NOMO-1 treated with dmso at 0.1 percent for 144 hours (cell line): ENCODE measurements around the gene SELENON.

Source experiments
- DNase-seq: peaks from one replicate; lab custom pipeline; 2025; ENCODE audit not compliant: unreplicated experiment; lab: John Stamatoyannopoulos, UW

SELENON gene

DNA sequence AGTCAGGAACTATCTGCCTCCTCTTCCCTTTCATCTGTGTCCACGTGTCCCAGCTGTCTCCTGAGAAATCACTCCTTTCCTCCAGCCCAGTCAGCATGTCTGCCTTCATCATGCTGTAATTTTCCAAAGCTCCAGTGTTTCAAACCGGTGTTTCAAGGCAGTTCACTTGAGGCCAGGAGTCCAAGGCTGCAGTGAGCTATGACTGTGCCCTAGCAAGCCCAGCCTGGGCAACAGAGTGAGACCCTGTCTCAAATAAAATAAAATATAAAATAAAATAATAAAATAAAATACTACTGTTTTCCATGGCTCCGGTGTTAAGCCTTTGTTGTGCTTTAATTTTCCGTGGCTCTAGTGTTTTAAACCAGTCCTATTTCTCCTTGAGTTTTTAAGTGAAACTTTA, 7.9 kb upstream of the SELENON start:
- DNase-seq = no peak

- DNase-seq = no peak
Observed at GRCh38 chr1:25793585-25794170, 6.3 kb upstream of the SELENON start.

GRCh38 chr1:25794325-25794724, 5.7 kb upstream of the SELENON start:
- DNase-seq = no peak

- DNase-seq = no peak
Observed at GRCh38 chr1:25795211-25795610, 4.8 kb upstream of the SELENON start.

DNA sequence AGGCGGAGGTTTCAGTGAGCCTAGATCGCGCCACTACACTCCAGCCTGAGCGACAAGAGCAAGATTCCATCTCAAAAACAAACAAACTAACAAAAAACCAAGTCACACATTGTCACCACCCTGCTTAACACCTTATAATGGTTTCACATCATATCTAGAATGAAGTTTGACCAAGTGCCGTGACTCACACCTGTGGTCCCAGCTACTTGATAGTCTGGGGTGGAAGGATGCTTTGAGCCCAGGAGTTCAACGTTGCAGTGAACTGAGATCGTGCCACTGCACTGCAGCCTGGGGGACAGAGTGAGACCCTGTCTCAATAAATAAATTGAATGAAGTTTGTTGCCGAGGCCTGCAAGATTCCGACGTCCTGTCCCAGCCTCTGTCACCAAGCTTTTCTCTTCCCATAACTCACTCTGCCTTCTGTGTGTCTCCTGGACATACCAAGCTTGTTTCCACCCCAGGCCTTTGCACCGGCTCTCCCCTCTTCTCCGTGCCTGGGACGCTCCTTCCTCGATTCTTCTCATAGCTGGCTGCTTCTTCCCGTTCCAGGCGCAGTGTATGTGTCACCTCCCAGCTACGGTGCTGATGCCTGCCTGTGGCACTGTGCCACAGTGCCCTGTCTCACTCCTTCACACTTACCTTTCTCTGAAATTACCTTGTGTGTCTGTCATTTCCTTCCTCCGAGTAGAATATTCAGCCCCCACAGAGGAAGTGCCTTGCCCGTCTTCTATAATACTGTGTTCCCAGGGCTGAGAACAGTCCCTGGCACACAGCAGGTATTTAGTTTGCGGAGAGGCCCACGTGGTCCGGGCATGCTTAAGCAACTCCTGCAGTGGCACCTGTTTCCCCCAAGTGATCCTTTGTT, 3.8 kb upstream of the SELENON start:
- DNase-seq = no peak

DNA sequence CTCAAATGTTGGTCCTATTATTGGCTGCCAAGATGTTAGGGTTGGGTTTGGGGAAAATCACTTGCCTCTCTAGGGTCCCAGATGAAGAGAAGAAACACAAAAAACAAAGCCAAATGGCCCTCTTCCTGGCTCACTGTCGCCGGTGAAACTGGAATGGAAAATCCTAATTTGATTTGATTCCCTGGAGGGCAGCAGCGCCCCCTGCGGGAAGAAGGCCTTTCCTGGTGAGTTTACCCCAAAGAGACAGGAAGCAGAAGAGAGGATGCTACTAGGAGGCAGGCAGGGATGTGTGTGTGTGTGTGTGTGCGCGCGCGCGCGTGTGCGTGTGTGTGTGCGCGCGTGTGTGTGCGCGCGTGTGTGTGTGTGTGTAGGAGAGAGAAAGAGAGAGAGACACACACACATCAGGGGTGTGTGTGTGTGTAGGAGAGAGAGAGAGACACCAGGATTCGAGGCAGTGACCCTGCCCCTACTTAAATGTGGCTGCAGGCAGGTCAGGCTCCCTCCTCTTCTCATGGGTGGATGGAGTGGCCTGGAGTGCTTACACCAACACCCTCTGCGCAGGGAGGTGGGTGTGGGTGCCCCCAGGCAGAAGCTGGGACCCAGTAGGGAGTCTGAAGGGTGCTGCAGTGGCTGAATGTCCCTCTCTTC, 3.1 kb upstream of the SELENON start:
- peak; percentile 69 for DNase-seq

DNA sequence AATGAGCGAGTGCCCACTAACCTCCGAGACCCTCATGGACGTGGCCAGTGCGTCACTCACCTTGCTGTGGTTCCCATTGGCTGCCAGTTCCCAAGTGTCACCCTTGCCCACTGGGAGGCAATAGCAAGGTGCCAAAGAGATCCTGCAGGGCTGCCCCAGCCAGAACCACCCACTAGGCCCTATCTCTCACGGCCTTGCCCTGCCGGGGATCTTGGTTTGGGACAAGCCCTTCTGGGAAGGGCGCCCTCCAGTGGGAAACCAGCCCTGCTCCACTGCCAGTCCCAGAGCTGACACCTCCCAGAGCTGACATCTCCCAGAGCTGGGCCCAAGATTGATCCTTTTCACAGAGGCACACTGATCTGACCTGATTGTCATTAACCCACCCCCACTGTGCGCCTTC, 2.1 kb upstream of the SELENON start:
- no peak for DNase-seq

GRCh38 chr1:25798666-25799351, 1.2 kb upstream of the SELENON start:
- DNase-seq = no peak

GRCh38 chr1:25799352-25799934, 550 bp upstream of the SELENON start:
- no peak for DNase-seq

DNA sequence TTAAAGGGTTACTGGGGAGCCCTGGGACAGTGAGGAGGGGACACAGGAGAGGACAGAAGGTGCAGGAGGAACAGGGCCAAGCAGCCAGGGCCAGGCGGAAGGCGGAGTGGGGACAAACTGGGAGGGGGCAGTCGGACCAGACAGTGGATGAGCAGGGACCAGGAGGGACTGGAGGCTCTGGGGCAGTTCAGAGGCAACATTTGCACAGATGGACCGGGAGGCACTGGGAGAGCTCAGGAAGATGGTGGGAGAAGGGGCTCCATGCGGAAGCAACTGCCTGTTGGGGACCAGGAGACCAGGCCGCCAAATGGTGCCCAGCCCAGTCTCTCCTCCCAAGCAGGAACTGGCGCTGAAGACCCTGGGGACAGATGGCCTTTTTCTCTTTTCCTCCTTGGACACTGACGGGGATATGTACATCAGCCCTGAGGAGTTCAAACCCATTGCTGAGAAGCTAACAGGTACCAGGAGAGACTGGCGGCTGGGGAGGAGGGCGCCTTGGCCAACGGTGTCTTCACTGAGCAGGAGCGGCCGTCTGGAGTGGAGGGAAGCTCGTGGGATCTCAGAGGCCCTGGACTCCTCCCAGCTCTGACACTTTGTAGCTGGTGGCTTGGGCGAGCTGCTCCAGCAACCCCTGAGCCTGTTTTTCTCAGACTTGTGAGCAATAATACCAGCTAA, 847 bp downstream of the SELENON start:
- DNase-seq = no peak

DNA sequence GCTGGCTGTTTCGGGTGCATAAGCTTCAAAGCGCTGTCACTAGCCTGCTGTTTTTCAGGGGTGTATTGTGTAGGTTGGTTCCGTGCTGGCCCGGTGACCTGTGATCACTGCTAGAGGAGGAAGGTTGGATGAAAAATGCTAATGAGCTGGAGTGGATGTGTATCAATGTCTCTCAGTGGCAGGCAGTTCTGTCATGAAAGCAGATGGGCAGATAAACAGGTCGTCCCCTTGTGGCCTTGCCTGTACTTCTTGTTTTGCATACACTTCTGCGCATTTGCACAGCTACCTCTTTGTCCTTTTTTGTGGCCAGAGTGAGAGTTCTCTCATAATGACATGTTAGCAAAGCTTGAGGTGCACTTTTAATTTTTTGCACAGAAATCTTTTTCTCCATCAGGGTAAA, 2.9 kb downstream of the SELENON start:
- no peak for DNase-seq

DNA sequence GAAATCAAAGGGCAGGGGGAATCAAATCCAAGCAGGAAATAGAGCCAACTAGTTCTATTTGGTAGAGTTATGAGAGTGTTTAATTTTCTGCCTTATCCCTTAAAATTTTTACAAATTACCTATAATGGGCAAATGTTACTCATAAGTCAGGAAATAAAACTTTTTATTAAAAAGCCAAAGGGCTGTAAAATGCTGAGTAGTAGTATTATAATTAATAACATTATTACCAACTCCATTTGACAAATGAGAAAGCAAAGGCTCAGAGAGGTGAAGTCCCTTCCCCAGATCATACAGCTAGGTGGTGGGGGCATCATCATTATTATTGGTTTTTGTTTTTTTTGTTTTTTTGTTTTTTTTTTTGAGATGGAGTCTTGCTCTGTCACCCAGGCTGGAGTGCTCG, 3.4 kb downstream of the SELENON start:
- no peak for DNase-seq

DNA sequence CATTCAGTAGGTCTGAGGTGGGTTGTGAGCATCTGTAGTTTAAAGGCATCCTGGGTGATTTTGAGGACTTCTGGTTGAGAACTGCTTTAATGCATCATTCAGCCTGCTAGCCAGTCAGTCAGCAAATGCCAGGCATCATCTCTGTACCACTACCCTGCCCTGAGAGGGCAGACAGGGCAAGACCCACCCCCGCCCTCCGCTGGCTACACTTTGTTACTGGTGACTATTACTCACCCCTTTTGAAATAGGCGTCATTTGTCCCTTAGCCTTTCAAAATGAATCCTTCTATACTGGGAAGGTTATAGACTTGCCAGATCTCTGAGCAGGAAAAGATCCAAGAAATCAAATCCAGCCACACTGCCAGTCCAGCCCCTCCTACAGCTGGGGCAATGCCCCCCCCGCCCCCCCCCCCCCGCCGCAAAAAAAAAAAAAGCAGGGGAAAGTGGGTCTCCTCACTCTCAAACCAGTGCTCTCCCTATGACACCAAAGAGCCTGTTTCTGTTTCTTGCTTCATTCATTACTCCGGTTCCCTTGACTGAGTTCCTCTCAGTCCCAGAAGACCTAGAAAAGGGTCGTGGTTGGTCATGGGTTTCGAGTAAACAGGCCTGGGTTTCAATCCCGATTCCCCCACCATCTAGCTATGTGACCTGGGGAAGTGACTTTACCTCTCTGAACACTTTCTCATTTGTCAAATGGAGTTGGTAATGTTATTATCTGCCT, 4.4 kb downstream of the SELENON start:
- no peak for DNase-seq

DNA sequence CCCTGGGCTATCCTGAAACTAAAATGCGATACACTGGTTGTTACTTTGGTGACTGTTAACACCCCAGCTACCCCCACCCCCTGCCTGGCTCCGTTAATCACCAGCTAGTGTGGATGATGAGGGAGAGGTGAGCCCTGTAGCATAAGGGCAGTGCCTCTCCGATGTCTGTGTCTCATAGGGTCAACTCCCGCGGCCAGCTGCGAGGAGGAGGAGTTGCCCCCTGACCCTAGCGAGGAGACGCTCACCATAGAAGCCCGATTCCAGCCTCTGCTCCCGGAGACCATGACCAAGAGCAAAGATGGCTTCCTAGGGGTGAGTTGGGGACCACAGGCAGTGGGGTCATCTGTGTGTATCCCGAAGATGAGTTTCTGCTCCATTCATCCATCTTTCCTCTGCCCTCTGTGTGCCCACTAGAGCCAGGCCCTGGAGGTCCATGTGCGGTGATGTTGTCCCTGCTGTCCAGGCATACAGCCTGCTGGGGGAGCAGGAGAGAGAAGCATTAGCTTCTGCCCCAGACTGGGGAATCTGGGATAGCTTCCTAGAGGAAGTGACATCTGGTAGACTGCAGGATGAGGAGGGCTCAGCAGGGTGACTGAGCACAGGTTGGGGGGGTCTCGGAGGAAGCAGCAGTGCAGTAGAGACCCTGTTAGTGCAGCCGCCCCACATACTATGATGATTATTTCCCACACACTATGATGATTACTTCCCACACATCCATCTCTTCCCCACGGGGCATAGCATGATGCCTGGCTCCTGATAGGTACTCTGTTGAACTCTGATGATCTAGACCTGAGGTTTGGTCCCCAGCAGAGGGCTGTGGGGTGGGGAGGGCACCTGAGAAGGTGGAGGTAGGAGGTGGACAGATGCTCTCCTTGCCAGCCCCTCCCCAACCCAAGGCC, 5.2 kb downstream of the SELENON start:
- no peak for DNase-seq

DNA sequence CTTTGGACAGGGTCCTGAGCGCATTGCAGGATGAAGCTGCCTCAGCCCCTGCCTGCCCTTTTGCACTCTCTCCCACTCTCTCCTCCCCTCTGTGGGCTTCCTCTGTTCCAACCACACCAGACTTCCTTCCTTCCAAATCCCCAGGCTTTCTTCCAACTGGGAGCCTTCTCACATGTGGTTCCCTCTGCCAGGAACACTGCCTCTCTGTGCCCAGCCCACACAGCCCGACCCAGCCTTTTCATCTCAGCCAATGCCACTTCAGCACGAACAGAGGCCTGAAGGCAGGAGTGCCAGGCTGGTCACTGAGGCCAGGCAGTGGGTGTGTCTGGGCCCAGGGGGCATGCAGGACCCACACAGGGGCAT, 5.9 kb downstream of the SELENON start:
- DNase-seq = no peak

- DNase-seq = no peak
Observed at GRCh38 chr1:25806418-25806817, 6.4 kb downstream of the SELENON start.

DNA sequence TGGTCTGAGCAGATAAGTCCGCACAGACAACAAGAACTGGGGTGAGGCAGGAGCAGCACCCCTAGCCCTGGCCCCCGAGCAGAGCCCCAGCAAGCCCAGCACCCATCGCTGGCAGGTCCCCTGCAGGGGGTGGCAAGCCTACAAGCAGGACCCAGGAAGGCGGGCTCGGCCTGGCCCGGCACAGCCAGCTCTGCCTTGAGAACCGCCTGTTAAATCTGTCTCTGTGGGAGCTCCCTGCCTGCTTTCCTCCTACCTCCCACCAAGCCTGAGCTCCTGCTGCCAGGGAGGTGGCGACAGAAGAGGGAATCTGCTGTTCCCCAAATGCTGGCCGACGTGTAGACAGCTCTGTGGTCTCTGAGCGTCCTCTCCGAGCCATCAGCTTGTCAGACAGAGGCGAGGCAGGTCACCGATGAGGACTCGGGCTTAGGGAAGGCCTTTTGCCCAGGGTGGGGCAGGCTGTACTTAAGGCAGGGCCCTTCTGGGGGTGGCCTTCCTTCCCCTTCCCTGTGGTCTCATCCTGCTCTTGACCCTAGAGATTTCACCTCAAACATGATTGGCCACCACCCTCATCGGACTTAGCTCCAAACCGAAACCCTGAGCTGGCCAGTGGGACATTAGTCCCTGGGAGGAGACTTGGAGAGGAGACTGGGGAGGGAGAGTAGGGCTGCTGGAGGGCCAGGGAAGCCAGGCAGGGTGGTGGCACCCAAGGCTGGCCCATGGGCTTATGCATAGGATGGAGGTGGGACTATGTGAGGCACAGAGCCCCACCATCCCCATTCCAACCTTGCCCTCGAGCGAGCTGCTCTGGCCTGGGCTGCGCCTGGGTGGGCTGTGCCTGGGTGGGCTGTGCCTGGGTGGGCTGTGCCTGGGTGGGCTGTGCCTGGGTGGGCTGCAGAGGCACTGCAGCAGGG, 7.7 kb downstream of the SELENON start:
- DNase-seq = no peak
